ENCODE results near the gene SIRT1.
"Not testable (repeated sequence)": the region's sequence is repeated elsewhere in the genome, so short reads cannot be mapped to it uniquely, and the experiment has no call there.

The SIRT1 gene

GRCh38 chr10:67884313-67884841 is at the start of gene SIRT1:
TSS of gene SIRT1 (plus strand) at chr10:67884656. CDS start at chr10:67884722, 66 bp downstream.
- peak; percentile 97 for DNase-seq

- not testable (repeated sequence) for DNase-seq
These were observed 48.7 kb upstream of the SIRT1 start for GRCh38 chr10:67835541-67836394.

- DNase-seq: no peak
These were observed 48.0 kb upstream of the SIRT1 start for GRCh38 chr10:67836488-67836887.

GRCh38 chr10:67836972-67837371 is 47.5 kb upstream of the SIRT1 start:
- DNase-seq: no peak

GRCh38 chr10:67837541-67838314 is 46.7 kb upstream of the SIRT1 start, which contains the start of gene DNAJC12:
TSS of gene DNAJC12 (minus strand) at chr10:67838188. CDS start at chr10:67838011, 177 bp downstream.
- no peak for DNase-seq

GRCh38 chr10:67839511-67839910 is 44.9 kb upstream of the SIRT1 start:
- DNase-seq: not testable (repeated sequence)

GRCh38 chr10:67839951-67840350 is 44.5 kb upstream of the SIRT1 start:
- no peak for DNase-seq

GRCh38 chr10:67841737-67842136 is 42.7 kb upstream of the SIRT1 start:
- no peak for DNase-seq

GRCh38 chr10:67843284-67843683 is 41.2 kb upstream of the SIRT1 start:
- DNase-seq: no peak

GRCh38 chr10:67849331-67850011 is 35.0 kb upstream of the SIRT1 start:
- peak; percentile 95 for DNase-seq

GRCh38 chr10:67851186-67851585 is 33.3 kb upstream of the SIRT1 start:
- DNase-seq: no peak

GRCh38 chr10:67852761-67853160 is 31.7 kb upstream of the SIRT1 start:
- DNase-seq: no peak

GRCh38 chr10:67853512-67853911 is 30.9 kb upstream of the SIRT1 start:
- no peak for DNase-seq

GRCh38 chr10:67858971-67859370 is 25.5 kb upstream of the SIRT1 start:
- no peak for DNase-seq

GRCh38 chr10:67861750-67862432 is 22.6 kb upstream of the SIRT1 start:
- no peak for DNase-seq

GRCh38 chr10:67863094-67863493 is 21.4 kb upstream of the SIRT1 start:
- no peak for DNase-seq

GRCh38 chr10:67864607-67865371 is 19.7 kb upstream of the SIRT1 start:
- DNase-seq: no peak

- DNase-seq: no peak
These were observed 16.3 kb upstream of the SIRT1 start for GRCh38 chr10:67868132-67868531.

- DNase-seq: no peak
These were observed 14.5 kb upstream of the SIRT1 start for GRCh38 chr10:67869996-67870395.

GRCh38 chr10:67875340-67876238 is 8.9 kb upstream of the SIRT1 start:
- DNase-seq: no peak
